SJCRH30 (cell line): ENCODE data around the gene OR52E4. TPM values are rescaled to one million over a fixed set of nuclear protein-coding genes. Genes with fewer than 3 reads are reported as not detected.

ENCODE experiments used
- DNase-seq, 2 experiments: peaks; one replicate each; pipeline ENCODE4 v3.0.0-alpha.2; 2015 to 2020
- H3K27ac ChIP-seq: fragments of 250-450 bp; sonication (Bioruptor Pico); 2 replicates; pipeline ENCODE4 v1.5.1; 2020; ENCODE audit warnings: mild to moderate bottlenecking, moderate library complexity
- H3K27me3 ChIP-seq: fragments of 250-450 bp; sonication (Bioruptor Pico); 2 replicates; pipeline ENCODE4 v1.5.1; 2020; ENCODE audit warnings: mild to moderate bottlenecking, moderate library complexity
- H3K36me3 ChIP-seq: fragments of 250-450 bp; sonication (Bioruptor Pico); 2 replicates; pipeline ENCODE4 v1.5.1; 2020; ENCODE audit warnings: mild to moderate bottlenecking, moderate library complexity
- H3K4me1 ChIP-seq: fragments of 250-450 bp; sonication (Bioruptor Pico); 2 replicates; pipeline ENCODE4 v1.5.1; 2020; ENCODE audit warnings: mild to moderate bottlenecking, moderate library complexity
- H3K4me3 ChIP-seq: fragments of 250-450 bp; sonication (Bioruptor Pico); 2 replicates; pipeline ENCODE4 v1.5.1; 2020; ENCODE audit warnings: mild to moderate bottlenecking, moderate library complexity
- H3K9me3 ChIP-seq: fragments of 250-450 bp; sonication (Bioruptor Pico); replicated peaks from 2 replicates; pipeline ENCODE4 v1.5.1; 2020; ENCODE audit warnings: mild to moderate bottlenecking, moderate library complexity
- total RNA-seq: library from RNA; depleted of rRNA; stranded (reverse); fragments of >200 nt; shearing (Covaris generic); gene quantifications from 2 replicates; pipeline ENCODE4 v1.2.3, GENCODE V29; 2014

The OR52E4 gene
- total RNA-seq, 1 experiment from 2014 or later = not detected

DNA sequence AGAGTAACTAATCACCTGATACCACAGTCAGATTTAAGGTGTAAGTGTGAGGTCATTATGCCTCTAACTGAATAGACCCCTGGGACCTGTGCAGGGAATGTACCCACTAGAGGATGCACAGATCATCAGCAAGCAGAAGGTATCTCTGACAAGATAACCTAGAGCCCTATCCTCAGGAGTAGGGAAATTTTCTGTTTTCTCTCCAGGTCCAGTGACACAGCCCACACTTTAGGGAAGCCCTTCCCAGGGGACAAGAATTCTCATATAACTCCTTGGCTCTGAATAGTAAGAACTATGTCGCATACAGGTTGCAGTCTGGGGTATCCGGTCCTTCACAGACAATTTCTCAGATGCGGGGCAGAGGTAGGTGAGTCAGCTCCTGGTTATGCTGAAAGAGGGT lies 12.5 kb downstream of the OR52E4 start, which contains the start of gene OR52E5:
TSS of gene OR52E5 (plus strand) at position 301 of the 400 bp plus-strand sequence. CDS start 7,569 bp downstream, outside the sequence.
- no peak within 1 kb of the TSS for H3K4me3 ChIP-seq
- no peaks in the 10 kb centered on the region for H3K36me3 ChIP-seq
- peaks cover 12% of the 10 kb centered on the region; the same call in 1 of the 2 replicates for H3K27me3 ChIP-seq
- H3K4me1 ChIP-seq = no peaks in the 10 kb centered on the region
- no peak for DNase-seq
- H3K27ac ChIP-seq = no peak within 1 kb of the TSS
- H3K9me3 ChIP-seq = no peaks in the 10 kb centered on the region

DNA sequence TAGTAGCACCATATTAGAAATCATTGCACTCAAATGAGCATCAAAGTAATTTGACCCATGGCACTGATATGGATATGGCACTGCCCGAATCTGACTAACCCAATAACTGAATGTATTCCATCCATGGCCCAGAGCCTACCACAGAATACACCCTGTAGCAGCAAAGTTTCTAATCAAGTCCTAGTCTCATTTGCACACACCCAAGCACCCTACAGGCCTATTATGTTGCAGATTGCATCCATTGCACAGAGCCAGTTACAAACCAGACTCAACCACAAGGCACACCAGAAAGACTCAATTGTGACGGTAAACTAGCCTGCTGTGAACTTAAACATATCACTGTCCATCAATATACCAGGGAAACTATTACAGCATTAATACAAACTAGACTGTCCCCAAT lies 19.1 kb downstream of the OR52E4 start:
- peaks cover 2% of the 10 kb centered on the region; the same call in 1 of the 2 replicates for H3K27me3 ChIP-seq
- H3K4me1 ChIP-seq = peaks cover 6% of the 10 kb centered on the region
- H3K27ac ChIP-seq = no peak overlapping the region
- no peak overlapping the region for H3K4me3 ChIP-seq
- DNase-seq = no peak
- no peaks in the 10 kb centered on the region for H3K9me3 ChIP-seq
- H3K36me3 ChIP-seq = no peaks in the 10 kb centered on the region

DNA sequence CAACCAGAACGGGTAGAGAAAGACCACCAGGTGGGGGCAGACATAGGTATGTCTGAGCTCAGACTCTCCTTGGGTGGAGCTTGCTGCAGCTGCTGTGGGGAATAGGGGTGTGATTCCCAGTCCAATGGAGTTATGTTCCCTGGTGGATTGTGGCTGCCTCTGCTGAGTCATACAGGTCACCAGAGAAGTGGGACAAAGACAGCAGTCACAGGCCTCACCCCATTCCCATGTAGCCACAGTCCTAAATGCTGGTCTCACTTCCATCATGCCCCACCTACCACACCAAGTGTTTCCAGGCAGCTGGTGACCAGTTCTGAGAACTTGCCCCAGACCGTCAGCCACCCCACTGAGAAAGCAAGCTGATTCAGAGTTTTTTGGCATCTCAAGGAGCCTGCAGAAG lies 30.1 kb downstream of the OR52E4 start:
- Histone ChIP-seq H3K27me3 (no peaks in the 10 kb centered on the region), H3K9me3 (no peaks in the 10 kb centered on the region), H3K4me3 (no peak overlapping the region), H3K4me1 (no peaks in the 10 kb centered on the region; the same call in 1 of the 2 replicates), H3K36me3 (no peaks in the 10 kb centered on the region), H3K27ac (no peak overlapping the region)
- DNase-seq = peak; percentile 43 to 53

DNA sequence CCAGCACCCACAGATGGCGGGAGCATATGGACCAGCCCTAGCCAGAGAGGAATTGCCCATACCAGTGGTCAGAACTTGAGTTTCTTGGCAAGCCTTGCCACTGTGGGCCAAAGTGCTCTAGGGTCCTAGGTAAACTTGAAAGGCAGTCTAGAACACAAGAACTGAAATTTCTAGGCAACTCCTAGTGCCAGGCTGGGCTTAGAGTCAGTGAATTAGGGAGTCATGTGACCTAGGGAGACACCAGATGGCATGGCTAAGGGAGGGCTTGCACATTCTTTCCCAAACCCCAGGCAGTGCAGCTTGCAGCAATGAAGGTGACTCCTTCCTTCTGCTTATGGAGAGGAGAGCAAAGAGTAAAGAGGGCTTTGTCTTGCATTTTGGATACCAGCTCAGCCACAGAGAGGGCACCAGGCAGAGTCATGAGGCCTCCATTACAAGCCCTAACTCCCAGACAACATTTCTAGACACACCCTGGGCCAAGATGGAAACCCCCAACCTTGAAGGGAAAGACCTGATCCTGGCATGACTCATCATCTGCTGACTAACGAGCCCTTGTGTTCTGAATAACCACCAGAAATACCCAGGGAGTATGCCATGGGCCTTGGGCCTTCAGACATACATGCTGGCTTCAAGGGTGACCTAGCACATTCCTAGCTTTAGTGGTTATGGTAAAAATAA lies 42.5 kb downstream of the OR52E4 start:
- H3K4me3 ChIP-seq = no peak overlapping the region
- H3K4me1 ChIP-seq = no peaks in the 10 kb centered on the region
- no peak overlapping the region for H3K27ac ChIP-seq
- H3K9me3 ChIP-seq = no peaks in the 10 kb centered on the region
- no peaks in the 10 kb centered on the region for H3K27me3 ChIP-seq
- no peaks in the 10 kb centered on the region for H3K36me3 ChIP-seq
- DNase-seq = no peak

DNA sequence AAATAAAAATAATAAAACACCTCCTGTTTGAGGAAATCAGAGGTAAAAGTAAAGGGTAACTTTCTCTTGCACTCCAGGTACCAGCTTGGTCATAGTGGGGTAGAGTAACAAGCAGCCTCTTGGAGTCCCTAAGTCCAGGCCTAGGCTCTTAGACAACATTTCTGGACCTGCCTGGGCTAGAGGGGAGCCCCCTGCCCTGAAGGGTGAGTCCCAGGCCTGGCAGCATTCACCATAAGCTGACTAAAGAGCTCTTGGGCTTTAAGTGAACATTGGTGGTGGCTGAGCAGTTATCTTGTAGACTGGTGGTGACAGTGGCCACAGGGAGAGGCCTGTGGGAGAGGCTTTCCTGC lies 43.0 kb downstream of the OR52E4 start:
- DNase-seq = no peak
- Histone ChIP-seq H3K4me1 (no peaks in the 10 kb centered on the region), H3K36me3 (no peaks in the 10 kb centered on the region), H3K9me3 (no peaks in the 10 kb centered on the region), H3K4me3 (no peak overlapping the region), H3K27ac (no peak overlapping the region), H3K27me3 (no peaks in the 10 kb centered on the region)

DNA sequence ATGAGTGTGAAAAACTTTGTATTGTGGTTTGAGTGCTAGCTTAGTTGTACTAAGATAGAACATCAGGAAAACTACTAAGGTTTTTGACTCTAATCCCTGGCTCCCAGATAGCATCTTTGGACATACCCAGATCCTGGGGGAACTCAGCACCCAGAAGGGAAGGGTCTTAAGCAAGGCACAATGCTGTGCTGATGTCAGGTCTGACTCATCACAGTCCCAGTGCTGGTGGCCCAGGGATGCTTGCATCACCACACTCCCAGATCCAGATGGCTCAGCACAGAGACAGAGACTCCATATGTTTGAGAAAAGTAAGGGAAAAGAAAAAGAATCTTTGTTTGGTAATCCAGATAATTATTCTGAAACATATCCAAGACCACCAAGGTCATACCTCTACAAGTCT lies 43.4 kb downstream of the OR52E4 start:
- Histone ChIP-seq H3K36me3 (no peaks in the 10 kb centered on the region), H3K27me3 (no peaks in the 10 kb centered on the region), H3K4me3 (no peak overlapping the region), H3K4me1 (no peaks in the 10 kb centered on the region), H3K27ac (no peak overlapping the region), H3K9me3 (no peaks in the 10 kb centered on the region)
- no peak for DNase-seq

DNA sequence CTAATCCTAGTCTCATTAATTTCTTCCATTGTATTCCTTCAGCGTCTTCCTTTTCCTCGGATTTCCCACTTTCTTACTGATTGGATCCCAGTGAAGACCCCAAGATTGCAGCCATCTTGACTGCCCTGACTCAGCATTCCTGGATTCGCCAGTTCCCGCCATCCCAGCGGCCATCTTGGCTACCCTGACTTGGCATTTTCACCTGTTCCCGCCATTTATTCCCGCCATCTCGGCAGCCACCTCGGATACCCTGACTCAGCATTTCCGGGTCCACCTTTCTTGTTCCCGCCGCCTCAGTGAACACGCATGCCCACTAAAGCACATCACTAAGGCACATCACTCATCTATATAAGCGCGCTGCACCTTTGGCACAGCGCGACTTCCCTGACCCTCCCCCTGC lies 47.8 kb downstream of the OR52E4 start:
- Histone ChIP-seq H3K4me1 (no peaks in the 10 kb centered on the region), H3K4me3 (no peak overlapping the region), H3K9me3 (no peaks in the 10 kb centered on the region), H3K36me3 (no peaks in the 10 kb centered on the region), H3K27me3 (0 out of 2 replicates have a peak, but pooled peaks cover 3% of the 10 kb centered on the region), H3K27ac (no peak overlapping the region)
- no peak for DNase-seq

DNA sequence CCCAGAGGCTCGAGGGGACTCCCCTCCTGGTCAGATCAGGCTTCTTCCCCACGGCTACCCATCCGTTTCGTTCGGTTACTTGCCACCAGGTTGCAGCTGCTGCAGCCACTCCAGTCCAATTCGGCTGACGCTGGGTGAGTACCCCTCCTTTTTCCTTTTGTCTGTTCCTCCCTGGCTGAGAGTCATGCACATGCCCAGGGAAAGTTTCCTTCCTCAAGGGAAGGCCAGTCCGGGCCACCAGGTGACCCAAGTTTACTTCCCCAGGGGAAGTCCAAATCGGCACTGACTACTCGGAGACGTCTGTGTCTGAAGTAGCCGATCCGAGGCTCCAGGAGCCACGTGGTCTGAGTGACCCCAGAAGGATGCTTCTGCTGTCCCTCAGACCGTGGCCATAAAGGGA lies 48.4 kb downstream of the OR52E4 start:
- Histone ChIP-seq H3K27ac (no peak overlapping the region), H3K4me1 (no peaks in the 10 kb centered on the region), H3K36me3 (no peaks in the 10 kb centered on the region), H3K27me3 (0 out of 2 replicates have a peak, but pooled peaks cover 3% of the 10 kb centered on the region), H3K4me3 (no peak overlapping the region), H3K9me3 (no peaks in the 10 kb centered on the region)
- DNase-seq = no peak

DNA sequence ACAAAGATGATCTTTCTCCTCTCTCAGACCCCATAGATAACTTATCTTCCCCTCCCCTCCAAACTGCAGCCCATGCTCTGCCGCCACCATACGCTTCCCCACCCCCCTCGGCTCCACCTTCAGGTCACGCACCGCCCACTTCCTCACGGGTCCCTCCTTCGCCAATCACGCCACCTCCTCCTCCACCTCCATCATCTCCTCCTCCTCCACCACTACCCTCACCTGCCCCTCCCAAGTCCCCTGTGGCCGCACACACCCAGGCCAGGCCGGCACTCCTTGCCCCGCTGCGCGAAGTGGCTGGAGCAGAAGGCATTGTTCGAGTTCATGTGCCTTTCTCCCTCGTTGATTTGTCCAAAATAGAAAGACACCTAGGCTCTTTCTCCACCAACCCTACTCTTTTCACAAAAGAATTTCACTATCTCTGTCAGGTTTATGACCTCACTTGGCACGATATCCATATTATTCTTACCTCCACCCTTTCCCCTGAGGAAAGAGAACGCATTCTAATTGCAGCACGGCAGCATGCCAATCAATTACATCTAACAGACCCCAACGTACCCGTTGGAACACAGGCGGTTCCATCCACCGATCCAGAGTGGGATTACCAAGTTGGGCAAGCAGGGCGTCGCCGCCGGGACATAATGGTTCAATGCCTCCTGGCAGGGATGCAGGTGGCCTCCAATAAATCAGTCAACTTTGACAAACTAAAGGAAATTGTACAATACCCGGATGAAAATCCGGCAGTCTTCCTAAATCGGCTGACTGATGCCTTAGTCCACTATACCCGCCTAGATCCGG lies 49.3 kb downstream of the OR52E4 start:
- Histone ChIP-seq H3K9me3 (no peaks in the 10 kb centered on the region), H3K27me3 (0 out of 2 replicates have a peak, but pooled peaks cover 3% of the 10 kb centered on the region), H3K36me3 (no peaks in the 10 kb centered on the region), H3K4me1 (no peaks in the 10 kb centered on the region), H3K4me3 (no peak overlapping the region), H3K27ac (no peak overlapping the region)
- DNase-seq = no peak

DNA sequence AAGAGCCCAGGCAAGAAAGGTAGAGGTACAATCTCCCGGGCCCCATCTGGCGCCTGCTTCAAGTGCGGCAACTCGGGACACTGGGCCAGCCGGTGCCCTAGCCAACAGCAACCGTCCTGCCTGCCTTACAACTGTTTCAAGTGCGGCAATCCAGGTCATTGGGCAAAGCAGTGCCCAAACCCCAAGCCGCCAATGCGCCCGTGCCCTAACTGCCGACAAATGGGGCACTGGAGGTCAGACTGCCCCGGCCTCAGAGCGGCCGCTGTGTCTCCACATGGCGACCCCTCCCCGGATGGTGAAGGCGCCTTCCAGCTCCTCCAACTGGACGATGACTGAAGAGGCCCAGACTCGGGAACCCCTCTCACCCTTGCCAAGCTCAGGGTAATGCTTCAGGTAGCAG lies 50.2 kb downstream of the OR52E4 start:
- Histone ChIP-seq H3K27me3 (0 out of 2 replicates have a peak, but pooled peaks cover 3% of the 10 kb centered on the region), H3K4me3 (no peak overlapping the region), H3K4me1 (no peaks in the 10 kb centered on the region), H3K9me3 (no peaks in the 10 kb centered on the region), H3K27ac (no peak overlapping the region), H3K36me3 (no peaks in the 10 kb centered on the region)
- no peak for DNase-seq

DNA sequence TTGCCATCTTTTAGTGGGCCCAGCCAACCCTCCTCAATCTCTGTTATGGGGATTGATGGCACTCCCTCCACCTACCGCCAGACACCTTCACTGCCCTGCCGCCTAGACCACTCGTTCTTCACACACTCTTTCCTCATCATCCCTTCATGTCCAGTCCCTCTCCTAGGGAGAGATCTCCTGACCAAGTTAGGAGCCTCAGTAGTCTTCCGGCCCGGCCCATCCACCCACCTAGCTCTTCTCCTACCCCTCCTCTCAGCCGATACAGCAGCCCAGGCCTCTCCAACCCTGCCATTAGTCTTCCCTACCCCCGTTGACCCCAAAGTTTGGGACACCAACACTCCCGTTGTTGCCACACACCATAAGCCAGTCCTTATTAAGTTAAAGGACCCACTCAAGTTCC lies 50.6 kb downstream of the OR52E4 start:
- no peak for DNase-seq
- no peaks in the 10 kb centered on the region for H3K9me3 ChIP-seq
- 0 out of 2 replicates have a peak, but pooled peaks cover 3% of the 10 kb centered on the region for H3K27me3 ChIP-seq

DNA sequence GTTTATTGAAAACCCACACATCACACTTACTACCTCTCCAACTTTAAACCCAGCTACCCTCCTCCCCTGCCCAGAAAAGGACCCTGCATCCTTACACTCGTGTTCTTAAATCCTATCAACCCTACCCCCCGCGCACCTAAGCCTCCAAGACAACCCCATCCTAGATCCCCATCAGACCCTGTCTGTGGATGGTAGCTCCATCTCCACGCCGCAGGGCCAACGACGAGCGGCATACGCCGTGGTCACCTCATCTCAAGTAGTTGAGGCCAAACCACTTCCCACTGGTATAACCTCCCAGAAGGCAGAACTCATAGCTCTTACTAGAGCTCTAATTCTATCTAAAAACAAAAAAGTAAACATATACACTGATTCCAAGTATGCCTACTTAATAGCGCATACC lies 52.2 kb downstream of the OR52E4 start:
- Histone ChIP-seq H3K36me3 (no peaks in the 10 kb centered on the region), H3K4me3 (no peak overlapping the region), H3K9me3 (no peaks in the 10 kb centered on the region), H3K4me1 (no peaks in the 10 kb centered on the region), H3K27ac (no peak overlapping the region), H3K27me3 (0 out of 2 replicates have a peak, but pooled peaks cover 3% of the 10 kb centered on the region)
- DNase-seq = no peak

More for the DNA sequence above, 50.6 kb downstream of the OR52E4 start:
- no peak overlapping the region for H3K27ac ChIP-seq
- H3K36me3 ChIP-seq = no peaks in the 10 kb centered on the region
- no peak overlapping the region for H3K4me3 ChIP-seq
- H3K4me1 ChIP-seq = no peaks in the 10 kb centered on the region

DNA sequence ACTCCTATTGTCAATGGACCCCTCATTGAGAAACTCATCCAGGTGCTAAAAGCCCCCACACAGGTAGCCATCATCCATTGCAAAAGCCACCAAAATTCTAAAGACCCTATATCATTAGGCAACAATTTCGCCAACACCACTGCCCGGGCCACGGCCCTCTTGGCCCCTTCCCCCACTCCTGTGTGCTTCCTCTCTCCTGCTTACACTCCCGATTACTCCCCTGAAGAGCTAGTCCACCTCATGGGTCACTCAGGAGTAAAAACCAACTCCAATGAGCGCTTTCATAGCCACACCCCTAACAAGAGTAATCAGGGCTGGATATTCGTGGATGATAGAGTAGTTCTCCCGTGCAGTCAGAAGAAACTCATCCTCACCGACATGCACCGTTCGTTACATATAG lies 52.7 kb downstream of the OR52E4 start:
- Histone ChIP-seq H3K36me3 (no peaks in the 10 kb centered on the region), H3K4me3 (no peak overlapping the region), H3K27ac (no peak overlapping the region), H3K9me3 (no peaks in the 10 kb centered on the region), H3K27me3 (0 out of 2 replicates have a peak, but pooled peaks cover 3% of the 10 kb centered on the region), H3K4me1 (no peaks in the 10 kb centered on the region)
- no peak for DNase-seq
